OCI-LY7 (cell line): ENCODE results near the gene TGM2. TPM values are rescaled to one million over a fixed set of nuclear protein-coding genes. Genes with fewer than 3 reads are reported as not detected.

Experiments
- BruUV-seq: library from RNA; stranded (reverse); fragments of 400-500 nt; replicated peaks from 2 replicates; lab custom pipeline; 2021; lab: Mats Ljungman, UMichigan
- CTCF ChIA-PET: fragments of 300-600 bp; sonication (Branson Sonifier 250); formaldehyde crosslinking; loops from one replicate; lab custom pipeline; 2022; ENCODE audit warnings: antibody characterized with exemption; ENCODE audit not compliant: unreplicated experiment; lab: Charles Lee
- POLR2A ChIA-PET: fragments of 300-600 bp; sonication (Branson Sonifier 250); formaldehyde crosslinking; loops from one replicate; lab custom pipeline; 2022; ENCODE audit warnings: antibody characterized with exemption; lab: Charles Lee
- DNase-seq: peaks from one replicate; pipeline ENCODE4 v3.0.0-alpha.2; 2015; ENCODE audit warnings: low spot score
- H2AFZ ChIP-seq: fragments of 200-600 bp; sonication (generic), shearing (Covaris generic); 2 replicates; pipeline ENCODE4 v1.6.1; 2014; ENCODE audit warnings: mild to moderate bottlenecking, antibody characterized with exemption, low read length, moderate library complexity
- H3K27ac ChIP-seq: fragments of 200-600 bp; sonication (generic); 2 replicates; pipeline ENCODE4 v1.5.1; 2014; ENCODE audit warnings: mixed run types, low read depth, mild to moderate bottlenecking, moderate library complexity, low read length, inconsistent platforms; ENCODE audit not compliant: poor library complexity, severe bottlenecking
- H3K36me3 ChIP-seq: fragments of 200-600 bp; sonication (generic); 2 replicates; pipeline ENCODE4 v1.6.1; 2014; ENCODE audit warnings: mild to moderate bottlenecking, antibody characterized with exemption, low read length, moderate library complexity, mixed read lengths; ENCODE audit not compliant: insufficient read depth
- H3K4me1 ChIP-seq: fragments of 200-600 bp; sonication (generic); 2 replicates; pipeline ENCODE4 v1.5.1; 2014; ENCODE audit warnings: mild to moderate bottlenecking, low read length; ENCODE audit not compliant: insufficient read depth, poor library complexity, severe bottlenecking
- H3K4me2 ChIP-seq: fragments of 200-600 bp; sonication (generic); 2 replicates; pipeline ENCODE4 v1.6.1; 2014; ENCODE audit warnings: mild to moderate bottlenecking, low read length
- H3K4me3 ChIP-seq: fragments of 200-600 bp; sonication (generic); 2 replicates; pipeline ENCODE4 v1.5.1; 2014; ENCODE audit warnings: mild to moderate bottlenecking, low read depth, low read length; ENCODE audit not compliant: poor library complexity, severe bottlenecking
- H3K79me2 ChIP-seq: fragments of 200-600 bp; sonication (generic); 2 replicates; pipeline ENCODE4 v1.6.1; 2016; ENCODE audit warnings: low read depth, mild to moderate bottlenecking, low read length, moderate library complexity, mixed read lengths; ENCODE audit not compliant: insufficient read depth
- H3K9me2 ChIP-seq: fragments of 200-600 bp; sonication (generic); 2 replicates; pipeline ENCODE4 v1.6.1; 2016; ENCODE audit warnings: mild to moderate bottlenecking, low read length, mixed read lengths; ENCODE audit not compliant: insufficient read depth
- H3K9me3 ChIP-seq: fragments of 200-600 bp; sonication (generic); 2 replicates; pipeline ENCODE4 v1.6.1; 2014; ENCODE audit warnings: mild to moderate bottlenecking, mixed run types, low read length, mixed read lengths
- H4K20me1 ChIP-seq: fragments of 200-600 bp; sonication (generic); 2 replicates; pipeline ENCODE4 v1.6.1; 2014; ENCODE audit warnings: mild to moderate bottlenecking, antibody characterized with exemption, low read length, moderate library complexity, mixed read lengths; ENCODE audit not compliant: insufficient read depth
- EZH2phosphoT487 ChIP-seq: fragments of 200-600 bp; sonication (generic); IDR thresholded peaks from 2 replicates; pipeline ENCODE4 v1.6.1; 2018; ENCODE audit warnings: low read depth, borderline replicate concordance, mild to moderate bottlenecking, mixed run types, antibody characterized with exemption, low read length, moderate library complexity, mixed read lengths
- intact Hi-C: fragments of 100-400 bp; cut with micrococcal nuclease; formaldehyde crosslinking; loops from one replicate; pipeline ENCODE4 v1.10.0; 2022; ENCODE audit not compliant: unreplicated experiment
- total RNA-seq, 2 experiments: library from RNA; depleted of rRNA in 1 of 2; stranded (reverse); fragments of >200 nt in 1 of 2; shearing (Covaris generic) in 1 of 2; gene quantifications; 2 replicates each; pipeline ENCODE4 v1.2.3, GENCODE V29; 2014 to 2022
- TF ChIP-seq, protein P1 (sequence below): fragments of 200-600 bp; sonication (generic); conservative IDR thresholded peaks from 2 replicates; pipeline ENCODE4 v1.5.1; 2014; ENCODE audit warnings: mild to moderate bottlenecking, antibody characterized with exemption, low read length, moderate library complexity, mixed read lengths

TGM2 gene
- total RNA-seq, 2 experiments from 2014 or later = not detected

DNA sequence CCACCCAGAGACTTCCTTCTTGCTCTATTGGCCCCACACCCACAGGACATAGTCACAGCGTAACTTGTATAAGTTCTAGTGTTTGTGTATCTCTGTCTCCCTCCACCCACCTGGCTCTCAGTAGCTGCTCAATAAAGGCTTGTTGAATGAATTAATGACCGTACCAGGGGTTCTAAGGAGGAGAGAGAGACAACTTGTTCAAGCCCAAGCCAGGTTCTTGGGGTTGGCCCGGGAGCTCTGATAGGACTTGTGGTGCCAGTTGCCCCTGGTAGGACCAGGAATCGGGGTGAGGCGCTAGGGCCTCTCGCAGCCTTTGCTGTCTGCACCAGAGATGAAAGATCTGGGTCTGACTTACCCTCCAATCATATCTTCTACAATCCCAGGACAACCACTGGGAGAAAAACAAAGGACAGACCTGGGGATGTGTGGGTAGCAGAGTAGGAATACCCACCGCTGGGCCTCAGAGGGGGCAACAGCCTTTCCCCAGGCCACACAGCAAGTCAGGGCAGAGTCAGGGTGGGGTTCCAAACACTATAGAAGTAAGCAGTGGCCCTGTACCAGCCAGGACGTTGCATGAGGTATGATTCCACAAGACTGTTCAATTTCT, 5.3 kb upstream of the TGM2 start:
- Histone ChIP-seq H4K20me1 (no peaks in the 10 kb centered on the region), H3K36me3 (no peaks in the 10 kb centered on the region), H3K9me3 (no peaks in the 10 kb centered on the region), H2AFZ (no peak overlapping the region), H3K9me2 (no peaks in the 10 kb centered on the region), H3K4me3 (no peak overlapping the region), H3K79me2 (no peaks in the 10 kb centered on the region), H3K4me2 (no peak overlapping the region), H3K4me1 (no peaks in the 10 kb centered on the region), H3K27ac (no peak overlapping the region)
- intact Hi-C loops = no loop called here
- no TSS peak for BruUV-seq
- POLR2A ChIA-PET = no interaction called here
- CTCF ChIA-PET = no interaction called here
- DNase-seq = no peak
- TF ChIP-seq, protein P1, sequence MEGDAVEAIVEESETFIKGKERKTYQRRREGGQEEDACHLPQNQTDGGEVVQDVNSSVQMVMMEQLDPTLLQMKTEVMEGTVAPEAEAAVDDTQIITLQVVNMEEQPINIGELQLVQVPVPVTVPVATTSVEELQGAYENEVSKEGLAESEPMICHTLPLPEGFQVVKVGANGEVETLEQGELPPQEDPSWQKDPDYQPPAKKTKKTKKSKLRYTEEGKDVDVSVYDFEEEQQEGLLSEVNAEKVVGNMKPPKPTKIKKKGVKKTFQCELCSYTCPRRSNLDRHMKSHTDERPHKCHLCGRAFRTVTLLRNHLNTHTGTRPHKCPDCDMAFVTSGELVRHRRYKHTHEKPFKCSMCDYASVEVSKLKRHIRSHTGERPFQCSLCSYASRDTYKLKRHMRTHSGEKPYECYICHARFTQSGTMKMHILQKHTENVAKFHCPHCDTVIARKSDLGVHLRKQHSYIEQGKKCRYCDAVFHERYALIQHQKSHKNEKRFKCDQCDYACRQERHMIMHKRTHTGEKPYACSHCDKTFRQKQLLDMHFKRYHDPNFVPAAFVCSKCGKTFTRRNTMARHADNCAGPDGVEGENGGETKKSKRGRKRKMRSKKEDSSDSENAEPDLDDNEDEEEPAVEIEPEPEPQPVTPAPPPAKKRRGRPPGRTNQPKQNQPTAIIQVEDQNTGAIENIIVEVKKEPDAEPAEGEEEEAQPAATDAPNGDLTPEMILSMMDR = no peak
- no peak for TF ChIP-seq EZH2phosphoT487

DNA sequence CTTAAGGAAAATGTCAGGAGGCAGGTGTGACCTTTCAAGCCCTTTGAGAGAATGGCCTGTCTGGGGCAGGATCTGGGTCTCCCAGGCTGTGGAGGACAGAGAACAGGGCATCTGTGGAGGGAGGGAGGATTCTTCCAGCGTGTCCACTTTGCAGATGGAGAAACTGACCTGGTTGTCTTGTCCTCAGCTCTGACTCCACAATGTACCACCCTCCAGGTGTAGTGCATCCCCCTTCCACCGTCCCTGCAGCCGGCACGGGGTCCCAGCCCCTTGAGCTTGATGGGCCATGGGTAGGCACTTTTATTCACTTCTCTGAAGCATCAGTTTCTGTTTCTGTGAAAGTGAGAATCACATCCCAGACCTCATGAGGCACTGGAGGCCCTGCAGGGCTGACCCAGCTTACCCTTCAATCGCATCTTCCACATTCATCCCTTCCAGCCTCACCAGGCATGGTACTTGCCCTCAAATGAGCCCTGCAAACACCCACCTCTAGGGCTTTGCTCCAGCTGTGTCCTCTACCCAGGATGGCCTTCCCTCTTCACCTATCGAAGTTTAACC, 4.6 kb upstream of the TGM2 start:
- no peak overlapping the region for H3K27ac ChIP-seq
- no peaks in the 10 kb centered on the region for H3K9me2 ChIP-seq
- H3K36me3 ChIP-seq = no peaks in the 10 kb centered on the region
- no peaks in the 10 kb centered on the region for H4K20me1 ChIP-seq
- DNase-seq = no peak
- intact Hi-C loops = loop anchor here (5.0 kb wide), 1 partner anchor 97 kb away; no protein-coding TSS in a partner anchor
- CTCF ChIA-PET = interaction anchor here (0.5 kb wide), 1 partner anchor 457 kb away, joined by 5 read pairs; no protein-coding TSS in a partner anchor
- POLR2A ChIA-PET = no interaction called here
- no peaks in the 10 kb centered on the region for H3K79me2 ChIP-seq
- H3K4me1 ChIP-seq = no peaks in the 10 kb centered on the region
- no TSS peak for BruUV-seq
- no peak overlapping the region for H3K4me2 ChIP-seq
- no peak overlapping the region for H3K4me3 ChIP-seq
- TF ChIP-seq EZH2phosphoT487 = no peak
- TF ChIP-seq, protein P1 = no peak
- H3K9me3 ChIP-seq = no peaks in the 10 kb centered on the region
- no peak overlapping the region for H2AFZ ChIP-seq
